OCI-LY1 (cell line): Measurements from ENCODE around the gene SMARCAL1.

ENCODE experiments used
- H2AFZ ChIP-seq: fragments of 200-600 bp; sonication (generic), shearing (Covaris generic); 2 replicates; pipeline ENCODE4 v1.6.0; 2014; ENCODE audit warnings: antibody characterized with exemption, mild to moderate bottlenecking, low read length
- H3F3A ChIP-seq: fragments of 200-600 bp; sonication (generic), shearing (Covaris generic); 2 replicates; pipeline ENCODE4 v1.6.0; 2014; ENCODE audit warnings: mild to moderate bottlenecking, antibody characterized with exemption, low read length, moderate library complexity; ENCODE audit not compliant: insufficient read depth
- H3K27ac ChIP-seq: fragments of 200-600 bp; sonication (generic); 2 replicates; pipeline ENCODE4 v1.5.1; 2014; ENCODE audit warnings: low read length, mixed run types, mild to moderate bottlenecking, low read depth; ENCODE audit not compliant: poor library complexity, severe bottlenecking
- H3K27me3 ChIP-seq: fragments of 200-600 bp; sonication (generic); 2 replicates; pipeline ENCODE4 v1.6.0; 2014; ENCODE audit warnings: antibody characterized with exemption, mild to moderate bottlenecking, low read length, moderate library complexity; ENCODE audit not compliant: insufficient read depth
- H3K36me3 ChIP-seq: fragments of 200-600 bp; sonication (generic); 2 replicates; pipeline ENCODE4 v1.6.1; 2014; ENCODE audit warnings: mild to moderate bottlenecking, antibody characterized with exemption, low read length, moderate library complexity, mixed read lengths; ENCODE audit not compliant: insufficient read depth
- H3K4me1 ChIP-seq: fragments of 200-600 bp; sonication (generic); 2 replicates; pipeline ENCODE4 v1.5.1; 2014; ENCODE audit warnings: mild to moderate bottlenecking, low read length, moderate library complexity; ENCODE audit not compliant: insufficient read depth, severe bottlenecking
- H3K4me2 ChIP-seq: fragments of 200-600 bp; sonication (generic), shearing (Covaris generic); 2 replicates; pipeline ENCODE4 v1.6.1; 2014; ENCODE audit warnings: low read length
- H3K4me3 ChIP-seq: fragments of 200-600 bp; sonication (generic); 2 replicates; pipeline ENCODE4 v1.5.1; 2014; ENCODE audit warnings: low read length, low read depth, mild to moderate bottlenecking, mixed read lengths; ENCODE audit not compliant: poor library complexity, severe bottlenecking
- H3K79me2 ChIP-seq: fragments of 200-600 bp; shearing (Covaris generic); 2 replicates; pipeline ENCODE4 v1.6.1; 2016; ENCODE audit warnings: mixed run types, low read length, mixed read lengths; ENCODE audit not compliant: insufficient read depth
- H3K9ac ChIP-seq: fragments of 200-600 bp; sonication (generic), shearing (Covaris generic); 2 replicates; pipeline ENCODE4 v1.6.1; 2014; ENCODE audit warnings: mild to moderate bottlenecking, low read length, mixed read lengths
- H3K9me2 ChIP-seq: fragments of 200-600 bp; sonication (generic), shearing (Covaris generic); 2 replicates; pipeline ENCODE4 v1.6.1; 2014; ENCODE audit warnings: low read depth, mild to moderate bottlenecking, low read length, mixed read lengths
- H3K9me3 ChIP-seq: fragments of 200-600 bp; shearing (Covaris generic); 2 replicates; pipeline ENCODE4 v1.6.1; 2014; ENCODE audit warnings: low read length, mixed read lengths
- H4K20me1 ChIP-seq: fragments of 200-600 bp; sonication (generic), shearing (Covaris generic); 2 replicates; pipeline ENCODE4 v1.6.0; 2016; ENCODE audit warnings: mild to moderate bottlenecking, low read length; ENCODE audit not compliant: insufficient read depth
- EZH2 ChIP-seq: fragments of 200-600 bp; sonication (generic), shearing (Covaris generic); IDR thresholded peaks from 2 replicates; pipeline ENCODE4 v1.8.0; 2017; ENCODE audit warnings: borderline replicate concordance, mixed run types, mild to moderate bottlenecking, antibody characterized with exemption, low read length, moderate library complexity, mixed read lengths
- TF ChIP-seq, protein P1 (sequence below): fragments of 200-600 bp; sonication (generic), shearing (Covaris generic); IDR thresholded peaks from 2 replicates; pipeline ENCODE4 v1.5.1; 2017; ENCODE audit warnings: mild to moderate bottlenecking, antibody characterized with exemption, low read length, moderate library complexity, mixed read lengths

SMARCAL1 gene

DNA sequence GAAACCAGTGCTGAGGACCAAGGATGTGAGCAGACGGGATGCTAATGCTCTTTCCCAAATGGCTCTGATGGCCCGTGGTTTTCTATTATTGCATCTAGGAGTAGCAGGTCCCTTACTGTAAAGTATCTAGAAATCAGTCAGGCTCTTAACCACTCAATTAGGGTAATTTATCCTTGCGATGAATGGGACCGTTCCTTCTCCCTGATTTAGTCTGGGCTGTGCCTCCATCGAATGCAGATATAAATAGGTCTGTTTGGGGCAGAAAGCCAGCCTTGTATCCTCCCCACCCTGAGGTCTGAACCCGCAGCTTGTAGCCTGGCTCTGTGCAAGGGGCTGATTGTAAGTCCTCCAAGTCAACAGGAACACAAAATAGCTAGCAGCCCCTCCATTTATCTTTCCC lies 9.5 kb upstream of the SMARCAL1 start:
- H3K9me2 ChIP-seq, result no peaks in the 10 kb centered on the region
- H3F3A ChIP-seq, result no peaks in the 10 kb centered on the region
- H3K27ac ChIP-seq, result no peak overlapping the region
- no peaks in the 10 kb centered on the region for H3K36me3 ChIP-seq
- H3K9me3 ChIP-seq, result no peaks in the 10 kb centered on the region
- H3K27me3 ChIP-seq, result no peaks in the 10 kb centered on the region; the same call in 1 of the 2 replicates
- H4K20me1 ChIP-seq, result no peaks in the 10 kb centered on the region
- no peak overlapping the region for H2AFZ ChIP-seq
- TF ChIP-seq, protein P1, sequence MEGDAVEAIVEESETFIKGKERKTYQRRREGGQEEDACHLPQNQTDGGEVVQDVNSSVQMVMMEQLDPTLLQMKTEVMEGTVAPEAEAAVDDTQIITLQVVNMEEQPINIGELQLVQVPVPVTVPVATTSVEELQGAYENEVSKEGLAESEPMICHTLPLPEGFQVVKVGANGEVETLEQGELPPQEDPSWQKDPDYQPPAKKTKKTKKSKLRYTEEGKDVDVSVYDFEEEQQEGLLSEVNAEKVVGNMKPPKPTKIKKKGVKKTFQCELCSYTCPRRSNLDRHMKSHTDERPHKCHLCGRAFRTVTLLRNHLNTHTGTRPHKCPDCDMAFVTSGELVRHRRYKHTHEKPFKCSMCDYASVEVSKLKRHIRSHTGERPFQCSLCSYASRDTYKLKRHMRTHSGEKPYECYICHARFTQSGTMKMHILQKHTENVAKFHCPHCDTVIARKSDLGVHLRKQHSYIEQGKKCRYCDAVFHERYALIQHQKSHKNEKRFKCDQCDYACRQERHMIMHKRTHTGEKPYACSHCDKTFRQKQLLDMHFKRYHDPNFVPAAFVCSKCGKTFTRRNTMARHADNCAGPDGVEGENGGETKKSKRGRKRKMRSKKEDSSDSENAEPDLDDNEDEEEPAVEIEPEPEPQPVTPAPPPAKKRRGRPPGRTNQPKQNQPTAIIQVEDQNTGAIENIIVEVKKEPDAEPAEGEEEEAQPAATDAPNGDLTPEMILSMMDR, result no peak
- TF ChIP-seq EZH2, result no peak
- no peaks in the 10 kb centered on the region for H3K4me1 ChIP-seq
- no peak overlapping the region for H3K9ac ChIP-seq
- H3K79me2 ChIP-seq, result no peaks in the 10 kb centered on the region
- H3K4me3 ChIP-seq, result no peak overlapping the region
- no peak overlapping the region for H3K4me2 ChIP-seq

DNA sequence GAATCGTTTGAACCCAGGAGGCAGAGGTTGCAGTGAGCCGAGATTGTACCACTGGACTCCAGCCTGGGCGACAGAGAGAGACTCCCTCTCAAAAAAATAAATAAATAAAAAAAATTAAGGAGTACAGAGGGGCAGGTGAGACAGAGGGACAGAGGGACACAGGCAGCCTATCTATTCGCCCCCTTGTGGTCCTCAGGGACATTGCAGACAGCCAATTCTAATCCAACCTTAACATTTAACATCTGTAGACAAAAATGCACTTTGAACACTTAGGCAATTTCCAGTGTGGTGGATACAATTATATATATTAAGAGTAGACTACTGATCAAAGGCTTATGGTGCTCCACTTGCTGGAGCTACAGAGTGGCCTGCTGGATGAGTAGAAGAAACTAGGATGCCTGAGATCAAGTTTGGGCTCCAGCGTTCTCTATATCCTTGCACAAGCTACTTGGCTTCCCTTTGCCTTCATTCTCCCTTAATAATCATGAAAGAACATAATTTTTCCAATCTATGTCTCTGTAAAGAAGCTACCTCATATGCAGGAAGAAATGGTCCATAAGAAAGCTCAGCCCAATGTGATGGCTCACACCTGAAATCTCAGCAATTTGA lies 8.2 kb upstream of the SMARCAL1 start:
- no peak overlapping the region for H3K27ac ChIP-seq
- H3K4me3 ChIP-seq, result no peak overlapping the region
- H3F3A ChIP-seq, result no peaks in the 10 kb centered on the region
- no peaks in the 10 kb centered on the region for H3K9me3 ChIP-seq
- TF ChIP-seq EZH2, result no peak
- TF ChIP-seq, protein P1, result peak; percentile 67
- no peaks in the 10 kb centered on the region for H4K20me1 ChIP-seq
- no peak overlapping the region for H3K4me2 ChIP-seq
- H3K79me2 ChIP-seq, result no peaks in the 10 kb centered on the region
- H2AFZ ChIP-seq, result no peak overlapping the region
- H3K36me3 ChIP-seq, result no peaks in the 10 kb centered on the region
- H3K9ac ChIP-seq, result no peak overlapping the region
- H3K9me2 ChIP-seq, result no peaks in the 10 kb centered on the region
- H3K4me1 ChIP-seq, result no peaks in the 10 kb centered on the region
- H3K27me3 ChIP-seq, result no peaks in the 10 kb centered on the region; the same call in 1 of the 2 replicates

DNA sequence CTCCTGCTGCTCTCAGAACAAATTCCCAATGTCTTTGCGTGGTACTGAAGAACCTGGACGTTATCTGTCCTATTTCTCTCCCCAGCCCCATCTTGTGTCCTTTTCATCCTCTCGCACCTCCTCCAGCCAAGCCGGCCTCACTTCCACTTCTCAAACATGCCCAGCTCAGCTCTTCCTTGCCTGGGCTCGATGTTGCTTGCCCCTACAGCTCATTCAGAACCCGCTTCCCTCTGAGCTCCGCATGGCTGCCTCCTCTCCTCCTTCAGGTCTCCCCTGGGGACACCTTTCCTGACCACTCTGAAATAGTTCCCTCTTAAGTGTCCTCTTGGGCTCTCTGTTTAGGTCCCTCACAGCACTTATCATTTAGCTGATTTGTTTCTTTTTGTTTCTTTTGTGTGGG lies 6.7 kb upstream of the SMARCAL1 start:
- Histone ChIP-seq H3K4me1 (no peaks in the 10 kb centered on the region), H3K9me2 (no peaks in the 10 kb centered on the region), H3K9ac (no peak overlapping the region), H3F3A (no peaks in the 10 kb centered on the region), H2AFZ (no peak overlapping the region), H3K27me3 (no peaks in the 10 kb centered on the region; the same call in 1 of the 2 replicates), H3K4me2 (no peak overlapping the region), H3K79me2 (no peaks in the 10 kb centered on the region), H3K36me3 (no peaks in the 10 kb centered on the region), H3K4me3 (no peak overlapping the region), H4K20me1 (no peaks in the 10 kb centered on the region), H3K27ac (no peak overlapping the region), H3K9me3 (no peaks in the 10 kb centered on the region)
- no peak for TF ChIP-seq EZH2

DNA sequence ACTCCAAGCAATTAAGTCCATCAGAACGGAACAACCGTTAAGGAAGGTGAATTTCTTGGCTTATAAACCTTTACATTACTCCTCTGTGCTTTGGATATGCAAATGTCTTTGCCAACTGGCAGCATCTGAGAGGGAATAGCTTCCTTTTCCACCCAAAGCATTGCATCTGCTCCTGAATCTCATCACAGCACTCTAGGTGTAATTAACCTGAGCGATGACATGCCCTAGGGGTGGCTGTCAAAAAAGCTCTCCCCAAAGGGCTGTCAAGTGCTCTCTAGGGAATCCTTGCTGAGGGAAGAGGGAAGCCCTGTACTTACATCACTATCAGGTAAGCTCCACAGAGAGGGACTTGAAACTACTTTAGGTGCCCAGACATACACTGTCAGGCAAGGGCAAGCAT lies 5.5 kb upstream of the SMARCAL1 start:
- no peak overlapping the region for H2AFZ ChIP-seq
- H3K79me2 ChIP-seq, result no peaks in the 10 kb centered on the region
- no peak overlapping the region for H3K4me3 ChIP-seq
- no peak overlapping the region for H3K27ac ChIP-seq
- no peaks in the 10 kb centered on the region for H3K9me3 ChIP-seq
- no peaks in the 10 kb centered on the region for H3F3A ChIP-seq
- no peaks in the 10 kb centered on the region; the same call in 1 of the 2 replicates for H3K27me3 ChIP-seq
- peaks cover 5% of the 10 kb centered on the region for H3K4me1 ChIP-seq
- no peak overlapping the region for H3K4me2 ChIP-seq
- H4K20me1 ChIP-seq, result no peaks in the 10 kb centered on the region
- H3K9ac ChIP-seq, result no peak overlapping the region
- no peaks in the 10 kb centered on the region for H3K9me2 ChIP-seq
- TF ChIP-seq, protein P1, result no peak
- TF ChIP-seq EZH2, result no peak
- no peaks in the 10 kb centered on the region for H3K36me3 ChIP-seq
